RWPE2 (cell line): ENCODE measurements around the gene KCNJ12.

ENCODE experiments used
- ATAC-seq: fragments of 200-7000 bp; cut with Tn5 transposase; 3 replicates; pipeline ENCODE4 v1.9.1; 2021; ENCODE audit warnings: low read depth
- DNase-seq: peaks from one replicate; pipeline ENCODE4 v3.0.0-alpha.2; 2020; ENCODE audit warnings: low spot score
- H3K27ac ChIP-seq: fragments of 450-650 bp; 2 replicates; pipeline ENCODE4 v1.5.1; 2017; ENCODE audit warnings: mild to moderate bottlenecking; ENCODE audit not compliant: poor library complexity, severe bottlenecking
- H3K27me3 ChIP-seq: fragments of 250-450 bp; sonication (Bioruptor Pico); 2 replicates; pipeline ENCODE4 v1.5.1; 2021; ENCODE audit warnings: mild to moderate bottlenecking, moderate library complexity; ENCODE audit not compliant: insufficient read depth, poor library complexity, severe bottlenecking
- H3K36me3 ChIP-seq: fragments of 250-450 bp; sonication (Bioruptor Pico); 2 replicates; pipeline ENCODE4 v1.5.1; 2020; ENCODE audit warnings: low read depth, mild to moderate bottlenecking, moderate library complexity
- H3K4me1 ChIP-seq: fragments of 250-450 bp; sonication (Bioruptor Pico); 2 replicates; pipeline ENCODE4 v1.5.1; 2021; ENCODE audit warnings: mild to moderate bottlenecking, moderate library complexity; ENCODE audit not compliant: insufficient read depth, poor library complexity, severe bottlenecking
- H3K4me3 ChIP-seq: fragments of 250-450 bp; sonication (Bioruptor Pico); 2 replicates; pipeline ENCODE4 v1.5.1; 2021; ENCODE audit warnings: mild to moderate bottlenecking, moderate library complexity; ENCODE audit not compliant: severe bottlenecking
- H3K9me3 ChIP-seq: fragments of 250-450 bp; sonication (Bioruptor Pico); 2 replicates; pipeline ENCODE4 v1.5.1; 2021; ENCODE audit warnings: mild to moderate bottlenecking, moderate library complexity; ENCODE audit not compliant: severe bottlenecking
- TF ChIP-seq, protein P1 (sequence below): fragments of 450-650 bp; IDR thresholded peaks from one replicate; pipeline ENCODE4 v1.5.1; 2017; ENCODE audit warnings: mild to moderate bottlenecking, moderate library complexity; ENCODE audit not compliant: poor library complexity, severe bottlenecking

KCNJ12 gene

DNA sequence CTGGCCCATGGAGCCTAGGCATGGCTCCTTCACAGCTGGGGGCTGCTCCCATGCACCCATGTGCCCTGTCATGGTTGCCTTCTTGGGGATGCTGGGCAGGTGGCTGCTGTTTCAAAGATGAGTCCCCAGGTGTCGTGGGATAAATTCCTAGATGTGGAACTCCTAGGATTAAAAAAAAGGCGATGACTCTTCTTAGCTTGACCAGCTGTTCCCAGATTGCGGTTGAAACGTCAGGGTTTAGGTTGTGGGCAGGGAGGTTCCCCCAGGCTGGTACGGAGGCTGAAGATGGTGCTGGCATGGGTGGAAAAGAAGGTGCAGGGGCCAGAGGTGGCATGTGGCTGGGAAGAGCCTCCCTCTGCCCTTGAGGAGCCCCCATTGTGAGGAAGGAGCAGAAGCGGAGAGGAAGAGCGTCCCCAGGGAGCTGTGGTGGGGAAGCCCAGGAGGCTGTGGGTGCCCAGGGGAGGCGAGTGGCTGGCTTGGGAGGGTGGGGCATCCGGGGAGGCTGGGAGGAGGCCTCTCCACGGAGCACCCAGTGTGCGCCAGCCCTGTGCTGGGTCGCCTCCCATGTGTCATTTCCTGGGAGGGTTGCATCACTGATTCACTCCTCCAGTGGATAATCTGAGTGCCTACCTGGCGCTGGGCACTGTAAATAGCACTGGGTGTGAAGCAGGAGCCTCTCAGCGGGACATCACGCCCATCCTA, 7.5 kb upstream of the KCNJ12 start:
- Histone ChIP-seq H3K9me3 (no peaks in the 10 kb centered on the region), H3K27ac (no peak overlapping the region), H3K4me1 (peaks cover 3% of the 10 kb centered on the region), H3K4me3 (no peak overlapping the region), H3K36me3 (no peaks in the 10 kb centered on the region), H3K27me3 (no peaks in the 10 kb centered on the region)
- DNase-seq (no peak), ATAC-seq (peak; percentile 56)
- TF ChIP-seq, protein P1, sequence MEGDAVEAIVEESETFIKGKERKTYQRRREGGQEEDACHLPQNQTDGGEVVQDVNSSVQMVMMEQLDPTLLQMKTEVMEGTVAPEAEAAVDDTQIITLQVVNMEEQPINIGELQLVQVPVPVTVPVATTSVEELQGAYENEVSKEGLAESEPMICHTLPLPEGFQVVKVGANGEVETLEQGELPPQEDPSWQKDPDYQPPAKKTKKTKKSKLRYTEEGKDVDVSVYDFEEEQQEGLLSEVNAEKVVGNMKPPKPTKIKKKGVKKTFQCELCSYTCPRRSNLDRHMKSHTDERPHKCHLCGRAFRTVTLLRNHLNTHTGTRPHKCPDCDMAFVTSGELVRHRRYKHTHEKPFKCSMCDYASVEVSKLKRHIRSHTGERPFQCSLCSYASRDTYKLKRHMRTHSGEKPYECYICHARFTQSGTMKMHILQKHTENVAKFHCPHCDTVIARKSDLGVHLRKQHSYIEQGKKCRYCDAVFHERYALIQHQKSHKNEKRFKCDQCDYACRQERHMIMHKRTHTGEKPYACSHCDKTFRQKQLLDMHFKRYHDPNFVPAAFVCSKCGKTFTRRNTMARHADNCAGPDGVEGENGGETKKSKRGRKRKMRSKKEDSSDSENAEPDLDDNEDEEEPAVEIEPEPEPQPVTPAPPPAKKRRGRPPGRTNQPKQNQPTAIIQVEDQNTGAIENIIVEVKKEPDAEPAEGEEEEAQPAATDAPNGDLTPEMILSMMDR: no peak

DNA sequence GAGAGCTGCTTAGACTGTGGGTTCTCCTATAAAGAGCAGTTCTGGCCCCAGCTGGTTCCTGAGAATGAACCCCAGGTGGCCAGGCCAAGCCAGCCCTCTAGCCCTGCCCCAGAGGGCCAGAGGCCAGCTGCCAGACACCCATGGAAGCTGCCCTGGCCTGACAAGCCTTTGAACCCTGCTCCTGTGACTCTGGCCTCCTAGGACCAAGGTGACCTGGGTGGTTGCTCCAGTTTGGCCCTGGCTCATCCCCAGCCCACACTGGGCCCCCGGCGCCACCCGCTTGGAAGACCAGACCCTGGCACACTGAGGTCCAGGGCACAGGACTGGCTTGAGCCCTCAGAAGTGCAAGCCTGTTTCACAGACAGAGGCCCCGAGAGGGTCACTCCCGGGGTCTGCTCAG, 6.8 kb upstream of the KCNJ12 start:
- Histone ChIP-seq H3K4me1 (peaks cover 3% of the 10 kb centered on the region), H3K4me3 (no peak overlapping the region), H3K36me3 (no peaks in the 10 kb centered on the region), H3K9me3 (no peaks in the 10 kb centered on the region), H3K27me3 (no peaks in the 10 kb centered on the region), H3K27ac (no peak overlapping the region)
- ATAC-seq (no peak), DNase-seq (no peak)
- TF ChIP-seq, protein P1: no peak

DNA sequence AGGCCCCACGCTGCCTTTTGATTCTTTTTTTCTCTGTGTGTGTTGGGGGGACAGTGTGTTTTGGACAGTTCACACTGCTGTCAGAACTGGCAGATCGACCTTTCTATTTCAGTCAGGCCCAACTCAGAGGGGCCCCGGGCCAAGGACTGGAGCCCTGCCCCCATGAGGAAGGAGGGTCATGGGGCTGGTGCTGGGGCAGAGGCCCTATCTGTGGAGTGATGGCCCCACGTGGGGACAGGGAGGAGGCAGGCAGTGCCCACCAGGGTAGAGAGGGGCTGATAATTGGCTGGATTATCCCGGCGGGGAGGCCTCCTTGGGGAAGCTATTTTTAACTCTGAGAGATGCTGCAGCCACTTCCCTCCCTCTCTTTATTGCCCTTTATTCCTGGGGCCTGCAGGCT, 5.7 kb upstream of the KCNJ12 start:
- Histone ChIP-seq H3K4me3 (no peak overlapping the region), H3K36me3 (no peaks in the 10 kb centered on the region), H3K27ac (no peak overlapping the region), H3K9me3 (no peaks in the 10 kb centered on the region), H3K27me3 (no peaks in the 10 kb centered on the region), H3K4me1 (peaks cover 3% of the 10 kb centered on the region)
- ATAC-seq (no peak), DNase-seq (no peak)
- TF ChIP-seq, protein P1: no peak

DNA sequence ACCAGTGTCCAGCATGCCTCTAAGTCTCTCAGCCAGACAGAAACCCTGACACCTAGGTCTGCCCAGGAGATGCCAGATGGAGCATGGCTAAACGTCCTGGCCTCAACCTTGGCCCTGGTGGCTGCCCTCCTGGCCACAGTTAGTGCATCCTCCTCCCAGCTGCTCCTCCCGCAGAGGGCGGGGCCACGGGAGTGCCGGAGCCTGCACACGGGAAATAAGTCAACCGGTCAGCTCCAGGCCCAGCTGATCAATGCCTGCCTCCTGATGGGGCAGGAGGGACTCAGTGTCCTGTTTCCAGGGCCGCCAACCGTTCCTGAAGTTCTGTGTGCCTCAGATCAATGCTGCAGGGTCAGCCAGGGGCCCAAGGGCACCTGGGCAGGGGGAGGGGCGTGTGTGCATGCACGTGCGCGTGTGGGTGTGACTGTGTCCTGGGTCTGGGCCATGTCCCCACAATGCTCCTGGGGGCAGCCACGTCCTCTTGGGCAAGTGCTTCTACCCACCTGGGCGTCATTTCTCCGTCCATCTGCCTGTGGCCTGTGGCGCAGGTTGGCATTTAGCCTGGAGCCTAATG, 4.6 kb upstream of the KCNJ12 start:
- TF ChIP-seq, protein P1: no peak
- Histone ChIP-seq H3K9me3 (no peaks in the 10 kb centered on the region), H3K27me3 (peaks cover 4% of the 10 kb centered on the region), H3K36me3 (no peaks in the 10 kb centered on the region), H3K4me1 (peaks cover 3% of the 10 kb centered on the region), H3K27ac (no peak overlapping the region), H3K4me3 (no peak overlapping the region)
- DNase-seq (no peak), ATAC-seq (no peak)
